ENCODE measurements around the gene INPP5A. TPM values are rescaled to one million over a fixed set of nuclear protein-coding genes. Genes with fewer than 3 reads are reported as not detected.

INPP5A gene
- total RNA-seq, 1 experiment from 2014 or later = 12.3 TPM

DNA sequence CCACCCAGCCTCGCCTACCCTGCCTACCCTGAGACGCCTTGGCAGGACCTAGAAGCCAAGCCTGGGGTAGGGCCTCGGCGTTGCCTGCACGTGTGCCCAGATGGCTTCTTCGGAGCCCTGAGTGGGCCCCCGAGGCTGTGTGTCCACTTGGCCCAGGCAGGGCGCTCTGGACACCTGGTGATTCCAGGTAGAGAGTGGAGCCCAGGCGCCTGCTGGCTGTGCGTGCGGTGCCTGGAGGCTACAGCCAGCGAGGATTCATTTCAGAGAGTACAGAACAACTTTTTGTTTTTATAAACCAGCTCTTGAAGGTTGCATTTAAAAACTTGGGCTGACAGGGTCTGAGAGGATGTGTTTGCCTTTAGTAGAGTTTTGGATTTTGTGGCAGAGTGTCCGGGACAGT is 208.4 kb downstream of the INPP5A start:
- Histone ChIP-seq H3K9me3 (ENCODE audit: control insufficient read depth in 1 of 2, insufficient read depth in 1 of 2, low read depth in 1 of 2, low read length in 2 of 2) (no peaks in the 10 kb centered on the region), H4K20me1 (ENCODE audit: insufficient read depth) (no peaks in the 10 kb centered on the region), H3K4me2 (ENCODE audit: low read length) (no peak overlapping the region), H3K79me2 (ENCODE audit: insufficient read depth, low read length) (no peaks in the 10 kb centered on the region), H2AFZ (ENCODE audit: low read depth, low read length, poor library complexity, severe bottlenecking) (no peak overlapping the region), H3K27ac (ENCODE audit: low read depth, low read length) (no peak overlapping the region), H3K9me2 (ENCODE audit: insufficient read depth) (no peaks in the 10 kb centered on the region), H3K4me3 (replicated peaks in 1 of 2; ENCODE audit: low read depth in 1 of 2, low read length in 2 of 2) (no peak overlapping the region), H3K9ac (ENCODE audit: low read length) (no peak overlapping the region), H3K27me3 (ENCODE audit: insufficient read depth, low read length) (no peaks in the 10 kb centered on the region), H3K4me1 (ENCODE audit: control insufficient read depth in 1 of 2, insufficient read depth in 2 of 2, low read length in 2 of 2) (no peaks in the 10 kb centered on the region), H3K36me3 (ENCODE audit: control insufficient read depth in 1 of 2, insufficient read depth in 2 of 2, low read length in 2 of 2) (no peaks in the 10 kb centered on the region)
- DNase-seq (ENCODE audit: low read depth, low spot score) (no peak), ATAC-seq (no peak)
- ChIA-PET POLR2A (no interaction called here), CTCF (no interaction called here), RAD21 (ENCODE audit: low non-redundant PET in 1 of 2, low total read pairs in 2 of 2, uncharacterized antibody in 2 of 2, unreplicated experiment in 2 of 2) (no interaction called here)
- intact Hi-C loops (cut with micrococcal nuclease) = no loop called here
- no TSS peak for BruUV-seq (replicated peaks)
- TF ChIP-seq, protein P1, sequence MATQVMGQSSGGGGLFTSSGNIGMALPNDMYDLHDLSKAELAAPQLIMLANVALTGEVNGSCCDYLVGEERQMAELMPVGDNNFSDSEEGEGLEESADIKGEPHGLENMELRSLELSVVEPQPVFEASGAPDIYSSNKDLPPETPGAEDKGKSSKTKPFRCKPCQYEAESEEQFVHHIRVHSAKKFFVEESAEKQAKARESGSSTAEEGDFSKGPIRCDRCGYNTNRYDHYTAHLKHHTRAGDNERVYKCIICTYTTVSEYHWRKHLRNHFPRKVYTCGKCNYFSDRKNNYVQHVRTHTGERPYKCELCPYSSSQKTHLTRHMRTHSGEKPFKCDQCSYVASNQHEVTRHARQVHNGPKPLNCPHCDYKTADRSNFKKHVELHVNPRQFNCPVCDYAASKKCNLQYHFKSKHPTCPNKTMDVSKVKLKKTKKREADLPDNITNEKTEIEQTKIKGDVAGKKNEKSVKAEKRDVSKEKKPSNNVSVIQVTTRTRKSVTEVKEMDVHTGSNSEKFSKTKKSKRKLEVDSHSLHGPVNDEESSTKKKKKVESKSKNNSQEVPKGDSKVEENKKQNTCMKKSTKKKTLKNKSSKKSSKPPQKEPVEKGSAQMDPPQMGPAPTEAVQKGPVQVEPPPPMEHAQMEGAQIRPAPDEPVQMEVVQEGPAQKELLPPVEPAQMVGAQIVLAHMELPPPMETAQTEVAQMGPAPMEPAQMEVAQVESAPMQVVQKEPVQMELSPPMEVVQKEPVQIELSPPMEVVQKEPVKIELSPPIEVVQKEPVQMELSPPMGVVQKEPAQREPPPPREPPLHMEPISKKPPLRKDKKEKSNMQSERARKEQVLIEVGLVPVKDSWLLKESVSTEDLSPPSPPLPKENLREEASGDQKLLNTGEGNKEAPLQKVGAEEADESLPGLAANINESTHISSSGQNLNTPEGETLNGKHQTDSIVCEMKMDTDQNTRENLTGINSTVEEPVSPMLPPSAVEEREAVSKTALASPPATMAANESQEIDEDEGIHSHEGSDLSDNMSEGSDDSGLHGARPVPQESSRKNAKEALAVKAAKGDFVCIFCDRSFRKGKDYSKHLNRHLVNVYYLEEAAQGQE (IDR thresholded peaks at IDR 0.05; ENCODE audit: low read depth) = no peak
- no peak for TF ChIP-seq YY1 (IDR thresholded peaks at IDR 0.05; ENCODE audit: extremely low read depth, insufficient replicate concordance, low read depth, low read length)

DNA sequence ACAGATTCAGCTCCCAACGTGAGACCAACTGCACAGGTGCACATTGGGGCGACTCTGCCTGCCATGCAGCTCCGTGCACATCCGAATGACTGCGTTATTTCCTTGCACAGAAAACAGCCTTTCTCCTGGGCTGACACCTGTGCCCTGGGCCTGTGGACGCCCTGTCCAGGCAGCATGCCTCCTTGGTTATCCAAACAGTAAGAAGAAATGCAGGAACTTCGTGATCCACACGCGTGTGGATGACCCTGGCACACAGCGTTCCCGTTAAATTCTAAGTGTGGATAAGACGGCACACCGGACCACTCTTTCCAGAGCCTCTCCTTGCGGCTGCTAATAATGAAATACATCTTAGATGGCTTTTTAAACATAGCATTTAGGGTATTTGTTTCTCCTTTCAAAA is 208.8 kb downstream of the INPP5A start:
- Histone ChIP-seq H3K4me2 (ENCODE audit: low read length) (no peak overlapping the region), H3K4me1 (ENCODE audit: control insufficient read depth in 1 of 2, insufficient read depth in 2 of 2, low read length in 2 of 2) (no peaks in the 10 kb centered on the region), H3K9me2 (ENCODE audit: insufficient read depth) (no peaks in the 10 kb centered on the region), H2AFZ (ENCODE audit: low read depth, low read length, poor library complexity, severe bottlenecking) (no peak overlapping the region), H3K27me3 (ENCODE audit: insufficient read depth, low read length) (no peaks in the 10 kb centered on the region), H4K20me1 (ENCODE audit: insufficient read depth) (no peaks in the 10 kb centered on the region), H3K9ac (ENCODE audit: low read length) (no peak overlapping the region), H3K27ac (ENCODE audit: low read depth, low read length) (no peak overlapping the region), H3K9me3 (ENCODE audit: control insufficient read depth in 1 of 2, insufficient read depth in 1 of 2, low read depth in 1 of 2, low read length in 2 of 2) (no peaks in the 10 kb centered on the region), H3K36me3 (ENCODE audit: control insufficient read depth in 1 of 2, insufficient read depth in 2 of 2, low read length in 2 of 2) (no peaks in the 10 kb centered on the region), H3K4me3 (replicated peaks in 1 of 2; ENCODE audit: low read depth in 1 of 2, low read length in 2 of 2) (no peak overlapping the region), H3K79me2 (ENCODE audit: insufficient read depth, low read length) (no peaks in the 10 kb centered on the region)
- no peak for ATAC-seq
- POLR2A ChIA-PET = no interaction called here
- BruUV-seq (replicated peaks) = no TSS peak
- intact Hi-C loops (cut with micrococcal nuclease) = no loop called here
- RAD21 ChIA-PET (ENCODE audit: low non-redundant PET in 1 of 2, low total read pairs in 2 of 2, uncharacterized antibody in 2 of 2, unreplicated experiment in 2 of 2) = no interaction called here
- CTCF ChIA-PET = no interaction called here
- no peak for DNase-seq (ENCODE audit: low read depth, low spot score)
- no peak for TF ChIP-seq FOSL1 (IDR thresholded peaks at IDR 0.05; ENCODE audit: low read depth)
- no peak for TF ChIP-seq SP1 (IDR thresholded peaks at IDR 0.05; ENCODE audit: low read depth)
- no peak for TF ChIP-seq CBX3 (IDR thresholded peaks at IDR 0.05; ENCODE audit: low read depth)
- TF ChIP-seq YY1 (IDR thresholded peaks at IDR 0.05; ENCODE audit: extremely low read depth, insufficient replicate concordance, low read depth, low read length) = no peak
- TF ChIP-seq, protein P2, sequence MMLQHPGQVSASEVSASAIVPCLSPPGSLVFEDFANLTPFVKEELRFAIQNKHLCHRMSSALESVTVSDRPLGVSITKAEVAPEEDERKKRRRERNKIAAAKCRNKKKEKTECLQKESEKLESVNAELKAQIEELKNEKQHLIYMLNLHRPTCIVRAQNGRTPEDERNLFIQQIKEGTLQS (IDR thresholded peaks at IDR 0.05) = no peak
- TF ChIP-seq ELF1 (IDR thresholded peaks at IDR 0.05; ENCODE audit: borderline replicate concordance, low read depth) = no peak
- no peak for TF ChIP-seq JUND (IDR thresholded peaks at IDR 0.05)
- TF ChIP-seq CEBPB (IDR thresholded peaks at IDR 0.05; ENCODE audit: low read depth) = no peak
- no peak for TF ChIP-seq EGR1 (IDR thresholded peaks at IDR 0.05; ENCODE audit: low read depth)
- TF ChIP-seq EZH2 (IDR thresholded peaks at IDR 0.05) = no peak
- TF ChIP-seq, protein P3, sequence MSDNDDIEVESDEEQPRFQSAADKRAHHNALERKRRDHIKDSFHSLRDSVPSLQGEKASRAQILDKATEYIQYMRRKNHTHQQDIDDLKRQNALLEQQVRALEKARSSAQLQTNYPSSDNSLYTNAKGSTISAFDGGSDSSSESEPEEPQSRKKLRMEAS (IDR thresholded peaks at IDR 0.05) = no peak
- TF ChIP-seq POLR2A (IDR thresholded peaks at IDR 0.05; ENCODE audit: borderline replicate concordance, extremely low read depth, insufficient read depth, insufficient read length) = no peak
- no peak for TF ChIP-seq ZNF274 (IDR thresholded peaks at IDR 0.05; ENCODE audit: low read depth, low read length)
- TF ChIP-seq SRF (IDR thresholded peaks at IDR 0.05; ENCODE audit: low read depth) = no peak
- TF ChIP-seq EZH2phosphoT487 (IDR thresholded peaks at IDR 0.05; ENCODE audit: borderline replicate concordance) = no peak
- TF ChIP-seq, protein P4, sequence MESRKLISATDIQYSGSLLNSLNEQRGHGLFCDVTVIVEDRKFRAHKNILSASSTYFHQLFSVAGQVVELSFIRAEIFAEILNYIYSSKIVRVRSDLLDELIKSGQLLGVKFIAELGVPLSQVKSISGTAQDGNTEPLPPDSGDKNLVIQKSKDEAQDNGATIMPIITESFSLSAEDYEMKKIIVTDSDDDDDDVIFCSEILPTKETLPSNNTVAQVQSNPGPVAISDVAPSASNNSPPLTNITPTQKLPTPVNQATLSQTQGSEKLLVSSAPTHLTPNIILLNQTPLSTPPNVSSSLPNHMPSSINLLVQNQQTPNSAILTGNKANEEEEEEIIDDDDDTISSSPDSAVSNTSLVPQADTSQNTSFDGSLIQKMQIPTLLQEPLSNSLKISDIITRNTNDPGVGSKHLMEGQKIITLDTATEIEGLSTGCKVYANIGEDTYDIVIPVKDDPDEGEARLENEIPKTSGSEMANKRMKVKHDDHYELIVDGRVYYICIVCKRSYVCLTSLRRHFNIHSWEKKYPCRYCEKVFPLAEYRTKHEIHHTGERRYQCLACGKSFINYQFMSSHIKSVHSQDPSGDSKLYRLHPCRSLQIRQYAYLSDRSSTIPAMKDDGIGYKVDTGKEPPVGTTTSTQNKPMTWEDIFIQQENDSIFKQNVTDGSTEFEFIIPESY (IDR thresholded peaks at IDR 0.05; ENCODE audit: extremely low read depth, insufficient replicate concordance, low read length) = no peak
- no peak for TF ChIP-seq POLR2AphosphoS5 (IDR thresholded peaks at IDR 0.05; ENCODE audit: low read depth, low read length)
